Measurements from ENCODE around the gene MOCS2. TPM values are rescaled to one million over a fixed set of nuclear protein-coding genes. Genes with fewer than 3 reads are reported as not detected.

MOCS2 gene
- total and polyA plus RNA-seq, 10 of the 15 experiments (the other 5 are each of a cell fraction or from before 2014, with no cell fraction given) = 11.0 to 27.4 (median 22.5) TPM

DNA sequence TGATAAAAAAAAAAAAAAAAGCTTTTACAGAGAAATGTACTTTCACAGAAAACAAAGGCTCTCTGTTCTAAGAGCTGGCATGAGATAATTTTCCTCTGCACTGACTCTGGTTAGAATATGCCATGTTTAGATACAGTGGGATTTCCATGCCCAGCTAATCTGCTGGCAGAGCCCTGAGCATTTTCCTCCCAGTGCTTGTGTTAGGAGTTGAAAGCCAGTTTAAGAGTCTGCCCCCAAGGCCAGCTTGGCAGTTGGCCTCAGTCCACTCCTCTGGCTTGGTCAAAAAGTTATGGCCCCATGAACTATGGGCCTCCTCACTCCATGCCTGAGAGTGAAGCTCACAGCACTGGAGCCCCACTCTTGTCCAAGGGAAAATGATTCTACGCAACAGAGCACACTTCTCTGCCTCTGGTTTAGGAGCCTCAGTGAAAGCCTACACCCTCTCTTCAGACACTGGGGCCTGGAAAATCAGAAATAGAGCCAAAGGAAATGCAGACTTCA, 21.9 kb downstream of the MOCS2 start:
- Histone ChIP-seq H3K36me3 (ENCODE audit: control insufficient read depth in 2 of 2, insufficient read depth in 2 of 2, low read length in 1 of 2) (no peaks in the 10 kb centered on the region), H3K9ac (ENCODE audit: control insufficient read depth, insufficient read depth, low read length) (no peak overlapping the region), H2AFZ (ENCODE audit: control insufficient read depth, low read depth, low read length) (no peak overlapping the region), H3K4me1 (ENCODE audit: control insufficient read depth, insufficient read depth, low read length) (peaks cover 11% of the 10 kb centered on the region), H3K4me2 (ENCODE audit: control insufficient read depth, insufficient read depth) (no peak overlapping the region), H3K27me3 (replicated peaks in 1 of 2; ENCODE audit: control insufficient read depth in 2 of 2, insufficient read depth in 2 of 2, low read length in 1 of 2) (no peaks in the 10 kb centered on the region), H3K27ac (ENCODE audit: control insufficient read depth, insufficient read depth) (no peak overlapping the region), H3K9me3 (replicated peaks; ENCODE audit: control insufficient read depth, insufficient read depth, low read length) (no peaks in the 10 kb centered on the region), H4K20me1 (ENCODE audit: control insufficient read depth, insufficient read depth) (no peaks in the 10 kb centered on the region), H3K4me3 (no peak overlapping the region), H3K79me2 (ENCODE audit: control insufficient read depth, insufficient read depth, low read length) (no peaks in the 10 kb centered on the region)
- POLR2A ChIA-PET = interaction anchor here (0.6 kb wide), 1 partner anchor 134 kb away, joined by 8 read pairs; no protein-coding TSS in a partner anchor
- intact Hi-C loops (cut with micrococcal nuclease; ENCODE audit: unreplicated experiment) (no loop called here), in situ Hi-C loops (cut with MboI) (no loop called here)
- RAD21 ChIA-PET (ENCODE audit: unreplicated experiment) = no interaction called here
- TF ChIP-seq, protein P1, sequence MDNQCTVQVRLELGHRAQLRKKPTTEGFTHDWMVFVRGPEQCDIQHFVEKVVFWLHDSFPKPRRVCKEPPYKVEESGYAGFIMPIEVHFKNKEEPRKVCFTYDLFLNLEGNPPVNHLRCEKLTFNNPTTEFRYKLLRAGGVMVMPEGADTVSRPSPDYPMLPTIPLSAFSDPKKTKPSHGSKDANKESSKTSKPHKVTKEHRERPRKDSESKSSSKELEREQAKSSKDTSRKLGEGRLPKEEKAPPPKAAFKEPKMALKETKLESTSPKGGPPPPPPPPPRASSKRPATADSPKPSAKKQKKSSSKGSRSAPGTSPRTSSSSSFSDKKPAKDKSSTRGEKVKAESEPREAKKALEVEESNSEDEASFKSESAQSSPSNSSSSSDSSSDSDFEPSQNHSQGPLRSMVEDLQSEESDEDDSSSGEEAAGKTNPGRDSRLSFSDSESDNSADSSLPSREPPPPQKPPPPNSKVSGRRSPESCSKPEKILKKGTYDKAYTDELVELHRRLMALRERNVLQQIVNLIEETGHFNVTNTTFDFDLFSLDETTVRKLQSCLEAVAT (IDR thresholded peaks at IDR 0.05) = no peak
- TF ChIP-seq ZNF207 (IDR thresholded peaks at IDR 0.05; ENCODE audit: borderline replicate concordance) = no peak
- TF ChIP-seq, protein P2, sequence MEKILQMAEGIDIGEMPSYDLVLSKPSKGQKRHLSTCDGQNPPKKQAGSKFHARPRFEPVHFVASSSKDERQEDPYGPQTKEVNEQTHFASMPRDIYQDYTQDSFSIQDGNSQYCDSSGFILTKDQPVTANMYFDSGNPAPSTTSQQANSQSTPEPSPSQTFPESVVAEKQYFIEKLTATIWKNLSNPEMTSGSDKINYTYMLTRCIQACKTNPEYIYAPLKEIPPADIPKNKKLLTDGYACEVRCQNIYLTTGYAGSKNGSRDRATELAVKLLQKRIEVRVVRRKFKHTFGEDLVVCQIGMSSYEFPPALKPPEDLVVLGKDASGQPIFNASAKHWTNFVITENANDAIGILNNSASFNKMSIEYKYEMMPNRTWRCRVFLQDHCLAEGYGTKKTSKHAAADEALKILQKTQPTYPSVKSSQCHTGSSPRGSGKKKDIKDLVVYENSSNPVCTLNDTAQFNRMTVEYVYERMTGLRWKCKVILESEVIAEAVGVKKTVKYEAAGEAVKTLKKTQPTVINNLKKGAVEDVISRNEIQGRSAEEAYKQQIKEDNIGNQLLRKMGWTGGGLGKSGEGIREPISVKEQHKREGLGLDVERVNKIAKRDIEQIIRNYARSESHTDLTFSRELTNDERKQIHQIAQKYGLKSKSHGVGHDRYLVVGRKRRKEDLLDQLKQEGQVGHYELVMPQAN (conservative IDR thresholded peaks at IDR 0.05) = no peak
- TF ChIP-seq PAX8 (IDR thresholded peaks at IDR 0.05) = no peak
- TF ChIP-seq, protein P3, sequence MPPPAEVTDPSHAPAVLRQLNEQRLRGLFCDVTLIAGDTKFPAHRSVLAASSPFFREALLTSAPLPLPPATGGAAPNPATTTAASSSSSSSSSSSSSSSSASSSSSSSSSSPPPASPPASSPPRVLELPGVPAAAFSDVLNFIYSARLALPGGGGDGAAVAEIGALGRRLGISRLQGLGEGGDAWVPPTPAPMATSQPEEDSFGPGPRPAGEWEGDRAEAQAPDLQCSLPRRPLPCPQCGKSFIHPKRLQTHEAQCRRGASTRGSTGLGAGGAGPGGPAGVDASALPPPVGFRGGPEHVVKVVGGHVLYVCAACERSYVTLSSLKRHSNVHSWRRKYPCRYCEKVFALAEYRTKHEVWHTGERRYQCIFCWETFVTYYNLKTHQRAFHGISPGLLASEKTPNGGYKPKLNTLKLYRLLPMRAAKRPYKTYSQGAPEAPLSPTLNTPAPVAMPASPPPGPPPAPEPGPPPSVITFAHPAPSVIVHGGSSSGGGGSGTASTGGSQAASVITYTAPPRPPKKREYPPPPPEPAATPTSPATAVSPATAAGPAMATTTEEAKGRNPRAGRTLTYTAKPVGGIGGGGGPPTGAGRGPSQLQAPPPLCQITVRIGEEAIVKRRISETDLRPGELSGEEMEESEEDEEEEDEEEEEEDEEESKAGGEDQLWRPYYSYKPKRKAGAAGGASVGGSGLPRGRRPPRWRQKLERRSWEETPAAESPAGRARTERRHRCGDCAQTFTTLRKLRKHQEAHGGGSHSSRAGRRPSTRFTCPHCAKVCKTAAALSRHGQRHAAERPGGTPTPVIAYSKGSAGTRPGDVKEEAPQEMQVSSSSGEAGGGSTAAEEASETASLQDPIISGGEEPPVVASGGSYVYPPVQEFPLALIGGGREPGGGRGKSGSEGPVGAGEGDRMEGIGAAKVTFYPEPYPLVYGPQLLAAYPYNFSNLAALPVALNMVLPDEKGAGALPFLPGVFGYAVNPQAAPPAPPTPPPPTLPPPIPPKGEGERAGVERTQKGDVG (CRISPR knock-in tag; IDR thresholded peaks at IDR 0.05) = no peak
- no peak for TF ChIP-seq ZNF217 (IDR thresholded peaks at IDR 0.05)
- ATAC-seq (no peak), FAIRE-seq (no peak), DNase-seq (ENCODE audit: low read depth, low spot score) (no peak)
- no TSS peak for BruUV-seq (replicated peaks)
- SMC1A ChIA-PET (ENCODE audit: uncharacterized antibody, unreplicated experiment) = interaction anchor here (0.8 to 2.9 kb wide), 3 partner anchors 139 to 1221 kb away, joined by 3 to 20 read pairs (median 4); no protein-coding TSS in a partner anchor
- CTCF ChIA-PET = interaction anchor here (1.6 to 7.7 kb wide), 3 partner anchors 9 to 139 kb away, joined by 5 to 66 read pairs (median 6); no protein-coding TSS in a partner anchor
- WGBS (ENCODE audit: insufficient coverage, insufficient replicate concordance, low lambda C conversion rate, missing lambda C conversion rate) = 100% methylated on average over 1 of the region's 1 CpG
